ENCODE data around the gene APH1A.
"Not testable (repeated sequence)": the region's sequence is repeated elsewhere in the genome, so short reads cannot be mapped to it uniquely, and the experiment has no call there.

APH1A gene

DNA sequence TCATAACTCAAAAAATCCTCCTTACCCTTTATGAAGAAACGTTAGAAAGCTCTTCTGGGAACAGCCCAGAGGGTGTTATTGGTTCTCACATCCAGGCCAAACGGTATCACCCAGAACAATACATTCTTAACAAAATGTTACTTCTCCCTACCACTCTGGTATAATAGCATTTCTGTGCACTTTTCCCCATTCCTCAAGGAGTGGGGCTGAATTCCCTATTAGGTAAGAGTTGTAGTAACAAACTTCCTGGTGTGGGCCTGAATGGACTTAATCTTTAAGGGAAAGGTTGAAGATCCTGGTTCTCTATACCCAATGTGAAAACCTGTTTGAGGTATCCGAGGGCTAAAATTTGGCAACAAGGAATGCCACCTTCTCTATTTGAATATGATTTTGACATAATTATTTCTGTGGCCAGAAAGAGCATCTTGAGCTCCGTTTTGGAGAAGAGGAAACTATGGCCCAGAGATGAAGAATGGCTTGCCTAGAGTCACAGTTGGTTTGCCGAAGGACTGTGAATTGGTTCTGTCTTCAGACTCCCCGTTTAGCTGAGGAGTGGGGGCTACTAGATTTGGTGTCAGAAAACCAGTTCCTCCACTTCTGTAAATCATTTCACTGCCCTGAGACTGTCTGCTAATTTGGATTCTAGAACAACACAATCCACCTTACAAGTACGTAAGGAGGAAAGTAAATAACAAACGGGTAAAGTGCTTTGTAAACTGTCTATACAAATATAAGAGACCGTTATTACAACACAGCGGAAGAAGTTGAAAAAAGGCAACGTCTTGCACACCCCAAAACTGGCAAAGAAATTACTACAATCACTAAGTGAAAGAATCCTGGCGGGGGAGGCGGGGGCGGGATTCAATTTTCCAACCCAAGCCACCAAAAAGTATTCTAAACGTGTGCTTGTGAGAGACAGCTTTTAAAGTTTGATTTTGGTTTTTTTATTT, 35.2 kb downstream of the APH1A start:
- peak; percentile 37 for DNase-seq

DNA sequence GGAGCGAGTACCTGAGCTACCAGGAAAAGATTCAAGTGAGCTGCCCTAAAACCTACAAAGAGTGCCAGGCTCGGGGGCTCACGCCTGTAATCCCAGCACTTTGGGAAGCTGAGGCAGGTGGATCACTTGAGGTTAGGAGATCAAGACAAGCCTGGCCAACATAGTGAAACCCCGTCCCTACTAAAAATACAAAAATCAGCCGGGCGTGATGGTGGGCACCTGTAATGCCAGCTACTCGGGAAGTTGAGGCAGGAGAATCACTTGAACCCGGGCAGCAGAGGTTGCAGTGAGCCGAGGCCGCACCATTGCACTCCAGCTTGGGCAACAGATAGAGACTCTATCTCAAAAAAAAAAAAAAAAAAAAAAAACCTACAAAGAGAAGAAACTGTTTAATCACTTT, 35.9 kb downstream of the APH1A start:
- not testable (repeated sequence) for DNase-seq

DNA sequence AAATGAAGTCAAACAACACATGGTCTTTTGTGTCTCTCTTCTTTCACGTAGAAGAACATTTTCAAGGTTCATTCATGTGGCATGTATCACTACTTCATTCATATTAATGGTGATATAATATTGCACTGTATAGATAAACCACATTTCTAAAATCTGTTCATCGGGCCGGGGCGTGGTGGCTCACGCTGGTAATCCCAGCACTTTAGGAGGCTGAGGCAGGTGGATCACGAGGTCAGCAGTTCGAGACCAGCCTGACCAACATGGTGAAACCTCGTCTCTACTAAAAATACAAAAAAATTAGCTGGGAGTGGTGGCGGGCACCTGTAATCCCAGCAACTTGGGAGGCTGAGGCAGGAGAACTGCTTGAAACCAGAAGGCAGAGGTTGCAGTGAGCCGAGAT, 40.6 kb downstream of the APH1A start:
- DNase-seq, result not testable (repeated sequence)

DNA sequence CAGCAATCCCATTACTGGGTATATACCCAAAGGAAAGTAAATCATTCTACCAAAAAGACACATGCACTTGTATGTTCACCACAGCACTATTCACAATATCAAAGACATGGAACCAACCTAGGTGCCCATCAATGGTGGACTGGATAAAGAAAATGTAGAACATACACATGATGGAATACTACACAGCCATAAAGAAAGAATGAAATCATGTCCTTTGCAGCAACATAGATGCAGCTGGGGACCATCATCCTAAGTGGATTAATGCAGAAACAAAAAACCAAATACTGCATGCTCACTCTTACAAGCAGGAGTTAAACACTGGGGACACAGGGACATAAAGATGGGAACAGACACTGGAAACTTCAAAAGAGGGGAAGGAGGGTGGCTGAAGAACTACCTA, 41.6 kb downstream of the APH1A start:
- DNase-seq, result no peak

DNA sequence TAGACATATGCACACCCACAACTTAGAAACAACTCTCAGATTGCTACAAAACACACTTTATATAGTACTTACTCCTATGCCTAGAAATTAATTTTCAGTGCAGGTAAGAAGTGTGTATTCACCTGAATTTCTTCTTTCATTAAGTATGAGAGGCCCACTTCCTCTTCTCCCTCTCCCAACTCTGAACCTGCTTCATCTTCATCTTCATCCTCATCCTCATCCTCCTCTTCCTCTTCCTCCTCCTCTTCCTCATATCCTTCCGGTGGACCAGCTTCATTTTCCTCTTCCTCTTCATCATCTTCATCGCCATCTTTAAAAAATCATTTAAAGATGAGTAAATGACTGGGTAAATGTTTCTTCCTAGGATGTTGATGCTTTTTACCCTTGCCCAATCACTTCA, 42.3 kb downstream of the APH1A start:
- DNase-seq, result no peak

DNA sequence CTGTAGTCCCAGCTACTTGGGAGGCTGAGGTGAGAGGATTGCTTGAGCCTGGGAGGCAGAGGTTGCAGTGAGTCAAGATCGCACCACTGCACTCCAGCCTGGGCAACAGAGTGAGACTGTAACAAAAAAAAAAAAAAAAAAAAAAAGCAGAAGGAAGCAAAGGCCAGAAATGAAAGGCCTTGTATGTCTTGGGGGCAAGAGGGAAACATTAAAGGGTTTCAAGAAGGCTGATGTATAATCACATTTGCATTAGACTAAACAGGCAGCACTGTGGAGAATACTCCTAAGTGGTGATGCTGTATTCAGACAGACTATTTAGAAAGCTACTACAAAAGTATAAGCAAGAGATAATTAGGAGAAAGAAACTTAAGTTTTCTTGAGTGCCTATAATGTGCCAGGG, 43.3 kb downstream of the APH1A start:
- DNase-seq, result no peak

DNA sequence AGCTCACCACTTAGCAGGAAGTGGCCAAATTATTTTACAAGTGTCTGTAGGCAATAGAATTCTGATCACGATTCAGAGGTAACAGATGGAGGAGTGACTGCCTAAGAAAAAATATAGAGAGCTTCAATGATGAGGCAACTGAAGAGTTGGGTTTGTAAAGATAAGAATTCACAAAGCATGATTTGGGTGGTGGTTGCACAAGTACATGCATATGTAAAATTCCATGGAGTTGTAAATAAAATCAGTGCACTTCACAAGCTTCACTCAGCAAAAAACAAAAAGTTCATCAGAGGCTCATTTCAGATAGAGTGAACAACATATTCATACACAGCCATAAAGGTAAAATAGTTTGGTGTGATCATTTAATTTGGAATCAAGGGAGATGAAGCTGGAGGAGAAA, 43.8 kb downstream of the APH1A start:
- no peak for DNase-seq

DNA sequence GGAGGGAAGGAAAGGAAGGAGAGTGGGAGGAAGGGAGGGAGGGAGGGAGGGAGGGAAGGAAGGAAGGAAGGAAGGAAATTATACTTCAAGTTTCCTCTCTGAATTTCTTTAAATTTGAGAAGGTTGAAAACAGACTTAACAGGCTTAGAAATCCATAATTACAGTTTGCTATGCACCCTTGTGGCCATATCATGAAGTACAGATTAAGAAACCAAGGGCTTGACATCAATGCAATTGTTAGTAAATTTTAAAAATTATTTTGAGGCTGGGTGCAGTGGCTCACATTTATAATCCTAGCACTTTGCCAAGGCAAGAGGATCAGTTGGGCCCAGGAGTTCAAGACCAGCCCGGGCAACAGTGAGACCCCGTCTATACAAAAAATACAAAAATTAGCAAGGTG, 47.3 kb downstream of the APH1A start:
- DNase-seq, result peak; percentile 43

DNA sequence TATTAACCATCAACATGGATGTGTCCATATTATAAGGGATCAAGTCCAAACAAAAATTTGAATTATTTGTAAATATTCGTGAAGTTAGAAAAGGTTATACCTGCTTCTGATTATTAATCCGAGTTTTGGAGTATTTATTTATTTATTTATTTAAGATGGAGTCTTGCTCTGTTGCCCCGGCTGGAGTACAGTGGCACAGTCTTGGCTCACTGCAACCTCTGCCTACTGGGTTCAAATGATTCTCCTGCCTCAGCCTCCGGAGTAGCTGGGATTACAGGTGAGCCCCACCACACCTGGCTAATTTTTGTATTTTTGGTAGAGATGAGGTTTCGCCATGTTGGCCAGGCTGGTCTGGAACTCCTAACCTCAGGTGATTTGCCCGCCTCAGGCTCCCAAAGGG, 53.0 kb downstream of the APH1A start:
- DNase-seq, result not testable (repeated sequence)
